DOHH2 (cell line): Measurements from ENCODE around the gene CNR2.
A peak's percentile ranks its signal among the peaks of the same experiment; 100 is the strongest.

Experiments used
- H3F3A ChIP-seq: fragments of 200-600 bp; sonication (generic), shearing (Covaris generic); 2 replicates; pipeline ENCODE4 v1.6.0; 2016; ENCODE audit warnings: antibody characterized with exemption, mild to moderate bottlenecking; ENCODE audit not compliant: control insufficient read depth, insufficient read depth
- H3K27ac ChIP-seq: fragments of 200-600 bp; sonication (generic); 2 replicates; pipeline ENCODE4 v1.5.1; 2014; ENCODE audit warnings: low read depth, mild to moderate bottlenecking, low read length, moderate library complexity
- H3K27me3 ChIP-seq: fragments of 200-600 bp; sonication (generic); 2 replicates; pipeline ENCODE4 v1.6.1; 2014; ENCODE audit warnings: mild to moderate bottlenecking, low read length, mixed read lengths; ENCODE audit not compliant: control insufficient read depth
- H3K36me3 ChIP-seq: fragments of 200-600 bp; sonication (generic); 2 replicates; pipeline ENCODE4 v1.6.1; 2014; ENCODE audit warnings: mild to moderate bottlenecking, low read length, moderate library complexity, mixed read lengths; ENCODE audit not compliant: control insufficient read depth
- H3K4me1 ChIP-seq: fragments of 200-600 bp; sonication (generic); 2 replicates; pipeline ENCODE4 v1.6.1; 2014; ENCODE audit warnings: mild to moderate bottlenecking, low read length, mixed read lengths; ENCODE audit not compliant: control insufficient read depth
- H3K4me2 ChIP-seq: fragments of 200-600 bp; sonication (generic); 2 replicates; pipeline ENCODE4 v1.6.0; 2014; ENCODE audit warnings: mild to moderate bottlenecking, low read length, moderate library complexity
- H3K4me3 ChIP-seq: fragments of 200-600 bp; sonication (generic); 2 replicates; pipeline ENCODE4 v1.5.1; 2014; ENCODE audit warnings: mild to moderate bottlenecking, low read length, mixed read lengths
- H3K79me2 ChIP-seq: fragments of 200-600 bp; sonication (generic); 2 replicates; pipeline ENCODE4 v1.6.1; 2014; ENCODE audit warnings: mild to moderate bottlenecking, low read length, mixed read lengths; ENCODE audit not compliant: control insufficient read depth
- H3K9me2 ChIP-seq: fragments of 200-600 bp; sonication (generic); replicated peaks from 2 replicates; pipeline ENCODE4 v1.6.1; 2014; ENCODE audit warnings: mild to moderate bottlenecking, low read length, mixed read lengths; ENCODE audit not compliant: control insufficient read depth
- H3K9me3 ChIP-seq: fragments of 200-600 bp; sonication (generic); 2 replicates; pipeline ENCODE4 v1.6.1; 2014; ENCODE audit warnings: antibody characterized with exemption, low read length, mixed read lengths; ENCODE audit not compliant: control insufficient read depth, insufficient read depth
- H4K20me1 ChIP-seq: fragments of 200-600 bp; sonication (generic); 2 replicates; pipeline ENCODE4 v1.6.0; 2014; ENCODE audit warnings: low read depth, mild to moderate bottlenecking, antibody characterized with exemption, low read length, moderate library complexity; ENCODE audit not compliant: control insufficient read depth, insufficient read depth
- EZH2phosphoT487 ChIP-seq: fragments of 200-600 bp; sonication (generic); IDR thresholded peaks from 2 replicates; pipeline ENCODE4 v1.6.1; 2017; ENCODE audit warnings: borderline replicate concordance, mild to moderate bottlenecking, antibody characterized with exemption, low read length, moderate library complexity, mixed read lengths
- TF ChIP-seq, protein P1 (sequence below): fragments of 200-600 bp; sonication (generic); IDR thresholded peaks from one replicate; pipeline ENCODE4 v1.5.1; 2014; ENCODE audit warnings: antibody characterized with exemption, mild to moderate bottlenecking, low read depth, low read length; ENCODE audit not compliant: poor library complexity, severe bottlenecking

CNR2 gene

DNA sequence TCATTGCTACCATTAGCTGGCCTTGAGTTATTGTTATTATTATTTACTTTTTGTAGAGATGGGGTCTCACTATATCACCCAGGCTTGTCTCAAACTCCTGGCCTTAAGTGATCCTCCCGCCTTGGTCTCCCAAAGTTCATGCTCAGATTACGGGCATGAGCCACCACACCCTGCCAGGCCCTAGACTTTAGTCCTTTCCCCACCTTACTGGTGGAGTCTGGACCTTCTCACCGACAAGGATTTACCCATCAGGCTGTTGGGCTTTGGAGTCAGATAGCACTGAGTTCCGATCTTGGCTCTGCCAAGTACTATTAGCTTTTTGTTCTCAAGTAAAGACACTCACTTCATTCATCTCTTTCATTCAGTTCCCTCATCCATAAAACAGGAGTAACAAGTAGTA, 17.2 kb downstream of the CNR2 start:
- H3K4me2 ChIP-seq = peak overlapping the region; percentile 59
- no peak for TF ChIP-seq EZH2phosphoT487
- TF ChIP-seq, protein P1, sequence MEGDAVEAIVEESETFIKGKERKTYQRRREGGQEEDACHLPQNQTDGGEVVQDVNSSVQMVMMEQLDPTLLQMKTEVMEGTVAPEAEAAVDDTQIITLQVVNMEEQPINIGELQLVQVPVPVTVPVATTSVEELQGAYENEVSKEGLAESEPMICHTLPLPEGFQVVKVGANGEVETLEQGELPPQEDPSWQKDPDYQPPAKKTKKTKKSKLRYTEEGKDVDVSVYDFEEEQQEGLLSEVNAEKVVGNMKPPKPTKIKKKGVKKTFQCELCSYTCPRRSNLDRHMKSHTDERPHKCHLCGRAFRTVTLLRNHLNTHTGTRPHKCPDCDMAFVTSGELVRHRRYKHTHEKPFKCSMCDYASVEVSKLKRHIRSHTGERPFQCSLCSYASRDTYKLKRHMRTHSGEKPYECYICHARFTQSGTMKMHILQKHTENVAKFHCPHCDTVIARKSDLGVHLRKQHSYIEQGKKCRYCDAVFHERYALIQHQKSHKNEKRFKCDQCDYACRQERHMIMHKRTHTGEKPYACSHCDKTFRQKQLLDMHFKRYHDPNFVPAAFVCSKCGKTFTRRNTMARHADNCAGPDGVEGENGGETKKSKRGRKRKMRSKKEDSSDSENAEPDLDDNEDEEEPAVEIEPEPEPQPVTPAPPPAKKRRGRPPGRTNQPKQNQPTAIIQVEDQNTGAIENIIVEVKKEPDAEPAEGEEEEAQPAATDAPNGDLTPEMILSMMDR = no peak
- no peak overlapping the region for H3K4me3 ChIP-seq
- H3K9me2 ChIP-seq = no peaks in the 10 kb centered on the region
- H3K27ac ChIP-seq = peak overlapping the region; percentile 31
- H3K9me3 ChIP-seq = no peaks in the 10 kb centered on the region
- H3F3A ChIP-seq = peaks cover 31% of the 10 kb centered on the region
- peaks cover 82% of the 10 kb centered on the region for H3K4me1 ChIP-seq
- peaks cover 17% of the 10 kb centered on the region for H3K79me2 ChIP-seq
- no peaks in the 10 kb centered on the region for H3K27me3 ChIP-seq
- no peaks in the 10 kb centered on the region for H4K20me1 ChIP-seq
- peaks cover 9% of the 10 kb centered on the region for H3K36me3 ChIP-seq

DNA sequence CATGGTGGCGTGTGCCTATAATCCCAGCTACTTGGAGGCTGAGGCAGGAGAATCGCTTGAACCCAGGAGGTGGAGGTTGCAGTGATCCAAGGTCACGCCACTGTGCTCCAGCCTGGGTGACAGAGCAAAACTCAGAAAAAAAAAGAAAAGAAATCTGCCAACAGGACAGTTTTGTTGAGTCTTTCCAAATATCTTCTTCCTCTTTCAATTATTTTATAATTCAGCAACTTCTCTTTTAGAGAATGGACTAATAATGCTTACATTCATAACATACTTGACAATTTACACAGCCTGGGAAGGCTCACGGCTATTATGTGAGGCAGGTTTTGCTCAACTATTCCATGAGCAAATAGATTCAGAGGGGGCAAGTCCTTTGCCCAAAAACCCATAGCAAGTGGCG, 18.1 kb downstream of the CNR2 start:
- no peaks in the 10 kb centered on the region for H4K20me1 ChIP-seq
- no peaks in the 10 kb centered on the region for H3K9me3 ChIP-seq
- peaks cover 77% of the 10 kb centered on the region for H3K4me1 ChIP-seq
- no peaks in the 10 kb centered on the region for H3K9me2 ChIP-seq
- H3K4me3 ChIP-seq = no peak overlapping the region
- H3K4me2 ChIP-seq = peak overlapping the region; percentile 11; the same call in 1 of the 2 replicates
- H3K36me3 ChIP-seq = peaks cover 8% of the 10 kb centered on the region
- H3K27ac ChIP-seq = no peak overlapping the region; the same call in 1 of the 2 replicates
- peaks cover 13% of the 10 kb centered on the region for H3K79me2 ChIP-seq
- TF ChIP-seq EZH2phosphoT487 = no peak
- TF ChIP-seq, protein P1 = no peak
- H3K27me3 ChIP-seq = no peaks in the 10 kb centered on the region
- peaks cover 31% of the 10 kb centered on the region for H3F3A ChIP-seq

DNA sequence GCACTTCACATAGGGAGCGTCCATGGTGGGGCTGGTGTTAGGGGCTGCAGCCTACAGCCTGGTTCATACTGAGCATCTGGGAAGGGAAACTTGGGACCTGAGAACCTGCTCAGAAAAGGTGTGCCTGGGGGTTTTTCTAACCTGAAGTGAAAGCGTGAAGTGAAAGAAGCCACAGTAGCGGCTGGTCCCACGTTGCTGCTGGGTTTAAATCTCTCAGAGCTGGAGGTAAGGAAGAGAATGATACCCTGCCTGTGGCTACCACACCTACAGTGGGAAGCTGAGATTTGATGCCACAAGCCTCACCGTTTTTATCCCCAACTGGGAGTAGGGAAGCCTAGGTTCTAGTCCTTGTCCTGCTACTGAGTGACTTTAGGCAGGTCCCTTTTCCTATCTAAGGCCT, 24.1 kb downstream of the CNR2 start:
- peak overlapping the region; percentile 80 for H3K27ac ChIP-seq
- no peak for TF ChIP-seq EZH2phosphoT487
- TF ChIP-seq, protein P1 = no peak
- peaks cover 15% of the 10 kb centered on the region for H3K79me2 ChIP-seq
- peaks cover 7% of the 10 kb centered on the region; the same call in 1 of the 2 replicates for H3K36me3 ChIP-seq
- H4K20me1 ChIP-seq = no peaks in the 10 kb centered on the region
- H3F3A ChIP-seq = peaks cover 15% of the 10 kb centered on the region
- H3K9me3 ChIP-seq = no peaks in the 10 kb centered on the region
- H3K27me3 ChIP-seq = no peaks in the 10 kb centered on the region
- H3K4me3 ChIP-seq = peak overlapping the region; percentile 65
- no peaks in the 10 kb centered on the region for H3K9me2 ChIP-seq
- H3K4me1 ChIP-seq = peaks cover 60% of the 10 kb centered on the region
- H3K4me2 ChIP-seq = peak overlapping the region; percentile 87
